ENCODE results near the gene SORCS3. TPM values are rescaled to one million over a fixed set of nuclear protein-coding genes. Genes with fewer than 3 reads are reported as not detected.

SORCS3 gene
- polyA plus RNA-seq, 3 donors, result not detected

DNA sequence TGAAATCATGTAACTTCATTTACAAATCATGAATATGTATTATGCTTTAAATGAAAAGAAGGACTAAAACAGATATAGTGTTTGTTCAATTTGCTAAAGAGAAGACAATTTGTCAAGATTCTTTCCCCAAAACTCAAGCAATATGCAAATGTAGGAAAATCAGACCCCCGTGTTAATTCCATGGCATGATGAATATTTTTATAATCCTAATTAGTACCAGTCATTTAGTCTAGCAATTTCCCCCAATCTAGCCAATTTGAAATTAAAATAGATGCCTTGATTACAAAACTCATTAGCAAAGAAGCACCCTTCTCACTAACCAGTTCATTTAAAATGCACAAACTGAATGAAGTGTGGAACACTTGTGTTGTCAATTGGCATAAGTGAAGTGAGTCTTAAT is 347.6 kb downstream of the SORCS3 start:
- Histone ChIP-seq H3K9ac (ENCODE audit: insufficient read depth, low read length, poor library complexity, severe bottlenecking) (no peak overlapping the region), H3K27ac (ENCODE audit: low read depth in 1 of 2, low read length in 2 of 2) (no peak overlapping the region), H4K20me1 (ENCODE audit: insufficient read depth, low read length) (no peaks in the 10 kb centered on the region), H3K27me3 (ENCODE audit: control insufficient read depth in 2 of 2, insufficient read depth in 2 of 2, low read length in 2 of 2) (no peaks in the 10 kb centered on the region), H2AFZ (ENCODE audit: insufficient read depth, low read depth, low read length, poor library complexity, severe bottlenecking) (no peak overlapping the region), H3K9me3 (replicated peaks in 1 of 2; ENCODE audit: control insufficient read depth in 1 of 2, insufficient read depth in 1 of 2, low read length in 2 of 2) (peaks cover 0 to 5% of the 10 kb centered on the region in 2 donors), H3K36me3 (replicated peaks in 1 of 2; ENCODE audit: control insufficient read depth in 1 of 2, insufficient read depth in 2 of 2, low read length in 2 of 2) (no peaks in the 10 kb centered on the region), H3K79me2 (ENCODE audit: insufficient read depth, low read length) (no peaks in the 10 kb centered on the region), H3K4me1 (ENCODE audit: control insufficient read depth in 1 of 2, insufficient read depth in 2 of 2, low read length in 2 of 2) (no peaks in the 10 kb centered on the region), H3K4me3 (replicated peaks in 1 of 3; ENCODE audit: low read depth in 2 of 3, low read length in 3 of 3) (no peak overlapping the region), H3K4me2 (replicated peaks; ENCODE audit: extremely low read depth, low read length, poor library complexity, severe bottlenecking) (no peak overlapping the region)
- TF ChIP-seq, protein P1, sequence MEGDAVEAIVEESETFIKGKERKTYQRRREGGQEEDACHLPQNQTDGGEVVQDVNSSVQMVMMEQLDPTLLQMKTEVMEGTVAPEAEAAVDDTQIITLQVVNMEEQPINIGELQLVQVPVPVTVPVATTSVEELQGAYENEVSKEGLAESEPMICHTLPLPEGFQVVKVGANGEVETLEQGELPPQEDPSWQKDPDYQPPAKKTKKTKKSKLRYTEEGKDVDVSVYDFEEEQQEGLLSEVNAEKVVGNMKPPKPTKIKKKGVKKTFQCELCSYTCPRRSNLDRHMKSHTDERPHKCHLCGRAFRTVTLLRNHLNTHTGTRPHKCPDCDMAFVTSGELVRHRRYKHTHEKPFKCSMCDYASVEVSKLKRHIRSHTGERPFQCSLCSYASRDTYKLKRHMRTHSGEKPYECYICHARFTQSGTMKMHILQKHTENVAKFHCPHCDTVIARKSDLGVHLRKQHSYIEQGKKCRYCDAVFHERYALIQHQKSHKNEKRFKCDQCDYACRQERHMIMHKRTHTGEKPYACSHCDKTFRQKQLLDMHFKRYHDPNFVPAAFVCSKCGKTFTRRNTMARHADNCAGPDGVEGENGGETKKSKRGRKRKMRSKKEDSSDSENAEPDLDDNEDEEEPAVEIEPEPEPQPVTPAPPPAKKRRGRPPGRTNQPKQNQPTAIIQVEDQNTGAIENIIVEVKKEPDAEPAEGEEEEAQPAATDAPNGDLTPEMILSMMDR (IDR thresholded peaks at IDR 0.05), result no peak
- intact Hi-C loops (cut with micrococcal nuclease), result no loop called here
- Mint-ChIP-seq H3K36me3 (no peaks in the 10 kb centered on the region), H3K27me3 (ENCODE audit: low read depth in 3 of 3) (peaks cover 0 to 2% (median 1%) of the 10 kb centered on the region in 3 donors), H3K4me1 (no peaks in the 10 kb centered on the region), H3K27ac (no peak overlapping the region), H3K9me3 (peaks cover 0 to 13% (median 5%) of the 10 kb centered on the region in 7 donors), H3K4me3 (no peak overlapping the region)
- no CpG with 5 or more reads among the region's 1 CpG for WGBS (ENCODE audit: insufficient coverage)
- DNase-seq, result no peak

GRCh38 chr10:104989880-104990279 is 348.8 kb downstream of the SORCS3 start:
- no peak overlapping the region for H2AFZ ChIP-seq (ENCODE audit: insufficient read depth, low read depth, low read length, poor library complexity, severe bottlenecking)
- no peak overlapping the region for H3K4me3 Mint-ChIP-seq
- no peak overlapping the region for H3K27ac Mint-ChIP-seq
- no peaks in the 10 kb centered on the region for H3K4me1 ChIP-seq (ENCODE audit: control insufficient read depth in 1 of 2, insufficient read depth in 2 of 2, low read length in 2 of 2)
- no peak for DNase-seq
- H3K9ac ChIP-seq (ENCODE audit: insufficient read depth, low read length, poor library complexity, severe bottlenecking), result no peak overlapping the region
- TF ChIP-seq, protein P1 (IDR thresholded peaks at IDR 0.05), result no peak
- no peaks in the 10 kb centered on the region for H4K20me1 ChIP-seq (ENCODE audit: insufficient read depth, low read length)
- no peaks in the 10 kb centered on the region for H3K27me3 ChIP-seq (ENCODE audit: control insufficient read depth in 2 of 2, insufficient read depth in 2 of 2, low read length in 2 of 2)
- no peak overlapping the region for H3K4me3 ChIP-seq (replicated peaks in 1 of 3; ENCODE audit: low read depth in 2 of 3, low read length in 3 of 3)
- H3K4me1 Mint-ChIP-seq, result no peaks in the 10 kb centered on the region
- H3K4me2 ChIP-seq (replicated peaks; ENCODE audit: extremely low read depth, low read length, poor library complexity, severe bottlenecking), result no peak overlapping the region
- H3K79me2 ChIP-seq (ENCODE audit: insufficient read depth, low read length), result no peaks in the 10 kb centered on the region
- peaks cover 0 to 2% (median 1%) of the 10 kb centered on the region in 3 donors for H3K27me3 Mint-ChIP-seq (ENCODE audit: low read depth in 3 of 3)
- peaks cover 0 to 5% of the 10 kb centered on the region in 2 donors for H3K9me3 ChIP-seq (replicated peaks in 1 of 2; ENCODE audit: control insufficient read depth in 1 of 2, insufficient read depth in 1 of 2, low read length in 2 of 2)
- intact Hi-C loops (cut with micrococcal nuclease), result no loop called here
- H3K27ac ChIP-seq (ENCODE audit: low read depth in 1 of 2, low read length in 2 of 2), result no peak overlapping the region
- peaks cover 0 to 13% (median 5%) of the 10 kb centered on the region in 7 donors for H3K9me3 Mint-ChIP-seq
- H3K36me3 Mint-ChIP-seq, result no peaks in the 10 kb centered on the region
- no peaks in the 10 kb centered on the region for H3K36me3 ChIP-seq (replicated peaks in 1 of 2; ENCODE audit: control insufficient read depth in 1 of 2, insufficient read depth in 2 of 2, low read length in 2 of 2)
